ENCODE measurements around the gene DNAJB13. TPM values are rescaled to one million over a fixed set of nuclear protein-coding genes. Genes with fewer than 3 reads are reported as not detected.

DNAJB13 gene
- total RNA-seq, 1 donor from 2014 or later: not detected

DNA sequence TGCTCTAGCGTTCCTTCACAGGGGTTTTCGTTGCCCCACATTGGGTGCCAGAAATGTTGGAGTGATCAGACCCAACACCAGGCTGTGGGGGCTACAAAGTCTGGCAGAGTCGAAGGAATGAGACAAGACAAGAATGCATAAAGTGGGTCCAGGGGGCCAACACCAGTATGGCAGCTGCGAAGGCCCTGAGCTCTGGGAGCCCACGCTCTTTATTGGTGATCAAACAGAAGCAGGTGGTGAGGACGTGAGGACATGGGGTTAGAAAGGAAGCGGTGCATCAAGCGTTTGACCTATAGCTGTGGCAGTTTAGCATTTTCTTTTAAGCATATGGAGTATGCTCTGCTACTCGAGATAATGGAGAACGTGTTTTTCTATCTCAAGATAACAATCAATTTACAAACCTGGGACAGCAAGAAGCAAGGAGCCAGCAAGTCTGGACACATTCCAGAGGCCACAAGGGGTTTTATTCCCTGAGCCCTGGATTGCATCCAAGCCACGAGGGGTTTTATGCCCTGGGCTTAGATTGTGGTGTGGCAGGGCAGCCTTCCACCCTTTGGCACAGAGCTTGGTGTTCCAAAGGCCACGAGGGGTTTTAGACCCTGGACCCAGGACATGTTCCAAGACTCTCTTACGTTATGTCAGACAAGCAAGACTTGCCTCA lies 3.9 kb upstream of the DNAJB13 start:
- DNase-seq (no peak), ATAC-seq (ENCODE audit: poor library complexity) (no peak)
- intact Hi-C loops (cut with DNase I): no loop called here

DNA sequence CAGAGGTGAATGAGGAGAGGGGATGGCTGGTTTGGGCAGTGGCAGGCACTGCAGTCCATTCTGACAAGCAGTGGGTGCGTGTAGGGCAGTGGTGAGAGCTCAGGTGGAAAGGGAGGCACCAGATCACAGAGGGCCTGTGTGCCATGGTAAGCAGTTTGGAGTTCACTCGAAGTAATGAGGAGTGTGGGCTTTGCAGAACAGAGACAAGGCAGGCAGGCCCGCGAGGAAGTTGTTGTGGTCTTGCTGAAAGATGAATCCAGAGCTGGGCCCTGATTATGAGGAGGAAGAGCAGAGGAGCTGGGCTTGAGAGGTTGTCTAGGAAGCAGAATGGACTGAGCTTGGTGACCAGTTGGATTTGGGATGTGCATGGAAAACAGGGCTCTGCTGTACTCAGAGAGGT lies 1.6 kb upstream of the DNAJB13 start:
- intact Hi-C loops (cut with DNase I): no loop called here
- ATAC-seq (ENCODE audit: poor library complexity): no peak
- DNase-seq: no peak

DNA sequence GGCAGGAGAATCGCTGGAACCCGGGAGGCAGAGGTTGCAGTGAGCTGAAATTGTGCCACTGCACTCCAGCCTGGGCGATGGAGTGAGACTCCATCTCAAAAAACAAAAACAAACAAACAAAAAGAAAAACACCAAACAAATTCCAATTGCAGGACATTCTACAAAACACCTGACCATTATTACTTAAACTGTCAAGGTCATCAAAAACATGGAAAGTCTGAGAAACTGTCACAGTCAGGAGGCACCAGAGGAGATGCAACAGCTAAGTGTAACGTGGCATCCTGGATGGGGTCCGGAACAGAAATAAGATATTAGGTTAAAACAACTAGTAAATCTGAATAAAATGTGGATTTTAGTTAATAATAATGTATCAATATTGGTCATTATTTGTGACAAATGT lies 914 bp upstream of the DNAJB13 start:
- intact Hi-C loops (cut with DNase I): no loop called here
- no peak for DNase-seq
- ATAC-seq (ENCODE audit: poor library complexity): no peak

DNA sequence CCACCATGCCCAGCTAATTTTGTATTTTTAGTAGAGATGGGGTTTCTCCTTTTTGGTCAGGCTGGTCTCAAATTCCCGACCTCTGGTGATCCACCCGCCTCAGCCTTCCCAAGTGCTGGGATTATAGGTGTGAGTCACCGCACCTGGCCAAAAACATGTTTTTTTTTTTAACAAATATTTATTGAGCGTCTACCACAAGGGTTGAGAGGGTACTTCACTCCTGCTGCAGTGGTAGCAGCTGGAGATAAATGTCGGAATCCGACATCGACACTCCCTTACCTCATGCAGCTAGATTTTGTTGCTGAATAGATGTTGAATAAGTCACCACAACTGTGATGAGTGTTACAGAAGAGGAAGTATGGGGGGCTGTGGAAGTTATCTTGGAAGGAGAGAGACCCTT lies 971 bp downstream of the DNAJB13 start:
- peak; percentile 2 for DNase-seq
- no peak for ATAC-seq (ENCODE audit: poor library complexity)
- intact Hi-C loops (cut with DNase I): no loop called here

DNA sequence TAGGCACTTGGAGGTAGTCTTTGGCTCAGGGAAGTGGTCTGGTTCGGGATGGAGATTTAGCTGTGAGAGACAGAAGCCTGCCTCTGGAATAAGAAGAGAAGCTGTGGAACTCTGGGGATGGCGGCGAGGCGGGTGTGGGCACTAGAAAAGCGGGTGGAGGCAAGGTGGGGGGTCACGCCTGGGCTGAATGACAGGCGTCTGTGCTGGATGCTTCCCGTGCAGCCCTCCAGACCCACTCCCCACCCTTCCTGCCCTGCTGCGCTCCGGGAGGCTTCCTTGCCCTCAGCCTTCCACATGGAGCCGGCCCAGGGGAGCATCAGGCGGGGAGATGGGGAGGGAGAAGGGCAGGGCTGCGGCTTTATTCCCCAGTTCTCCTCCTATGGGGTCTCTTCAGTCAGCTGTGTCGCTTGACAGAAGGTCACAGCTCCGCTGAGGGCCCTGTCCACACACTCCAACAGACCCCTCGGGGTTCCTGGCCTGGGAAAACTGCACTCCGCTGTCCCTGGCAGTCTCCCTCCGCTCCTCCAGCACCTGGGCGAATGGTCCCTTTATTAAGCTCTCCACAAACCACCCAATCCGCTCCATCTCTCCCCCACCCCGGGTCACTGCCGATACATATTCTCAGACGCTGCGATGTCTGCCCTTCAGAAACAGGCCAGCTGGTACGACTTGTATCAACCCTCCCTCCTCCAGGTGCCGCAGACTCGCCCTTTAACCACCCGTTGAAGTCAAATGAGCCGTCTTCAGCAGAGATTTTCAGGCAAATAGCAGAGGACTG lies 6.2 kb downstream of the DNAJB13 start:
- intact Hi-C loops (cut with DNase I): no loop called here
- ATAC-seq (ENCODE audit: poor library complexity): no peak
- DNase-seq: peak; percentile 35

DNA sequence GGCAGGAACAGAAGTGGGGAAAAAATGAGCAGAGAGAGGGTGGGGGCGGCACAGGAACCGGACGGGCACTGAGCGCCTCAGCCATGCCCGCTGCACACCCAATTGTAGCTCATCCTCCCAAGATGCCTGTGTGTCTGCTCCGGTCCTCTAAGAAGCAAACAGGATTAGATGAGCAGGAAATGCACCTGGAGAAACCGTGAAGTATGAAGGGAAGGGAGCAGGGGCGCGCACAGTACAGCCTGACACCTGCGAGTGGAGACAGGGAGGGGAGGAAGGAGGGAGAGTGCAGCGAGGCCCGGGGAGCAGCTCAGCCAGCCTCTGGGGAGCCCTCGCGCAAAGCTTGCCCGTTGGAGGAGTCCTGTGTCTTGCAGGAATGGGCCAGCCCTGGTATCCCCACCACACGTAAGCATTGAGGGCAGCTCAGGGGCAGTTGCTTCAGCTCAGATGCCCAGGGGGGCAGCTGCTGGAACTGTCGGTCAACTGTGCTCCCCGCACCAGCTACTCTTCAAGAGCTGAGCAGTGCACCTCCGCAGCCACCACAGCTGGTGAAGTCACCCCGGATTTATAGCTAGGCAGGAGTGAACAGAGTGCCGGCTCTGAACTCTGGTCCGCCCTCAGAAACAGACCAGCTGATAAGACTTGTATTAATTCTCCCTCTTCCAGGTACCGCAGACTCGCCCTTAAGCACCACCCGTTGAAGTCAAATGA lies 7.0 kb downstream of the DNAJB13 start:
- DNase-seq: peak; percentile 13
- ATAC-seq (ENCODE audit: poor library complexity): no peak
- intact Hi-C loops (cut with DNase I): no loop called here

DNA sequence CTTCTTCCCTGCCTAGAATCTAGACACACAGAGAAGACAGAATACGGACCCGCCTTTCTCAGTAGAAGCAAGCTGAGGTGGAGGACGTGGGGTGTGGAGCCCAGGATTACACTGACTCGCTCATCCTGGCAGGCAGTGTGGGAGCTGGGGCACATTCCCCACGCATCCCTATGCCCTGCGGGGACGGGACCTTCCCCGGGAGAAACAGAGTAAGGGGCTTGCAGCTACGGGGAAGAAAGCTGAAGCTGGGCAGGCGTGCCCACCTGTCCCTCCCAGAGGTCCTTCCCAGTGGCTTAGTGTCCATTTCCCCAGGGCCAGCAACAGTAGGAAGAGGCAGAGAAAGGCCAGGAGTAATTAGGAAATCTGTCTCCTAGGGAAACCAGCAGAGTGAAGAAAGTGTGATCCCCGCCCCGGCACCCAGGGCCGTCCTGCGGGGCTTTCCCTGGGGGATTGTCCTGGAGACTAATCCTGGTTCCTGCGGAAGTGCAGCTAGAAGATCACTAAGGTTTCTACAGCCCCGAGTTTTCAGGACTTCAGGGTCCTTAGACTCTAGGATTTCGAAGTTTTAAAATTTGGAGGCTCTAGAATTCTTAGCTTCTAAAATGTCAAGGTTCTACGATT lies 7.8 kb downstream of the DNAJB13 start:
- ATAC-seq (ENCODE audit: poor library complexity): no peak
- intact Hi-C loops (cut with DNase I): no loop called here
- DNase-seq: peak; percentile 6

DNA sequence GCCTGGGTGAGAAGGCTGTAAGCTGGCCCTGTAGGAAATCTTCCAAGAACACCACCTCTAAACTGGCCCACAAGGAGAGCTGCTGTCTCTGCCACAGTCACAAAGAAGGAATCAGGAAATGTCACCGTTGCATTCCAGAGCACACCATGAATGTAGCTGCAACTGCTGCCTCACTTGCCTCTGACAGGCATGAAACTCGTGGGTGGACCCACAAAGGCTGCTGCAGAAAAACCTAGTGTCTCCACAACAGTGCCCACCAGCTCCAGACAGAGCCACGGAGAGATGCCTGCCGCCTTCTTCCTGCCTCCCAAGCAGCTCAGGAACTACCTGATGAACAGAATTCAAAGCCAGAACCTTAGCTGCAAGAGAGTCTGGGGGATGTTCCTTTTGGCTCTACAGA lies 10.5 kb downstream of the DNAJB13 start:
- intact Hi-C loops (cut with DNase I): loop anchor here (10.0 kb wide), 3 partner anchors 63 to 483 kb away; no protein-coding TSS in a partner anchor
- no peak for ATAC-seq (ENCODE audit: poor library complexity)
- DNase-seq: peak; percentile 12

DNA sequence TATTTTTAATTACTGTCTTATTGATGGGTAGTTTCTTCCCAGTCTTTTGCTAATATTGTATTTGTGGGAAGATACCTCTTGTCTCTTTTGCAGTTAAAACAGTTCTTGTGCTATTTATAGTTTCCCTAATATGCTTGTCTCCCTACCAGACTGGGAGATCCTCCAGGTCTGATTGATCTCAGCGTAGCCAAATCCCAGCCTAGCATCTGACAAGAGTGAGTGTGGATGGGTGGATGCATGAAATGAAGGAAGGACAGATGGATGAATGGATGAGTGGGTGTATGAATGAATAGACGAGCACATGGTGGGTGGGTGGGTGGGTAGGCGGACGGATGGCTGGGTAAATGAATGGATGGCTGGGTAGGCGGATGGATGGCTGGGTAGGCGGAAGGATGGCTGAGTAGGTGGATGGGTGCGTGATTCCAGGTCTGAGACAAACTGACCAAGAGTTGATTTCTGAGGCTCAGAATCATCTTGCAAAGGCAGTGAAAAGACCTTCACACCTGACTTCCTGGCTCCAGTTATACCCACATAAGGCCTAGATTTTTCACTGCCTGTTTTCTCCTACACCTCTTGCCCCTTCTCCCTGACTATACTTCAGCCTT lies 11.4 kb downstream of the DNAJB13 start:
- intact Hi-C loops (cut with DNase I): loop anchor here (10.0 kb wide), 3 partner anchors 63 to 483 kb away; no protein-coding TSS in a partner anchor
- DNase-seq (no peak), ATAC-seq (ENCODE audit: poor library complexity) (no peak)

DNA sequence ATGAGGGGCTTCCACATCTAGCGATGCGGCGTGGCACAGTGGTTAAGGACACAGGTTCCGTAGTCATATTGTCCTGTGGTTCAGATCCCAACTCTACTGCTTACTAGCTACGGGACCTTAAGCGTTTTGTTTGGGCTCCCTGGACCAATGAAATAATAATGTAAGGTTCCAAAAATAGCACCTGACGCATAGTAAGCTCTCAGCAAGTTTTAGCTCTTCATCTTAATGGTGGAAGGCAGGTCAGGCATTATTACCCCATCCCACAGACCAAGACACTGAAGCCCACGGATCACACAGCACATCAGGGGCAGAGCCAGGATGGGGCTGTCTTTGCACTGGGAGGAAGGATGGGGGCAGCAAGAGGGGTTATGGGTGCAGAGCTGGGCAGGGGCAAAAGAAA lies 13.0 kb downstream of the DNAJB13 start:
- DNase-seq (peak; percentile 4), ATAC-seq (ENCODE audit: poor library complexity) (peak; percentile 7)
- intact Hi-C loops (cut with DNase I): loop anchor here (10.0 kb wide), 3 partner anchors 61 to 481 kb away; no protein-coding TSS in a partner anchor

DNA sequence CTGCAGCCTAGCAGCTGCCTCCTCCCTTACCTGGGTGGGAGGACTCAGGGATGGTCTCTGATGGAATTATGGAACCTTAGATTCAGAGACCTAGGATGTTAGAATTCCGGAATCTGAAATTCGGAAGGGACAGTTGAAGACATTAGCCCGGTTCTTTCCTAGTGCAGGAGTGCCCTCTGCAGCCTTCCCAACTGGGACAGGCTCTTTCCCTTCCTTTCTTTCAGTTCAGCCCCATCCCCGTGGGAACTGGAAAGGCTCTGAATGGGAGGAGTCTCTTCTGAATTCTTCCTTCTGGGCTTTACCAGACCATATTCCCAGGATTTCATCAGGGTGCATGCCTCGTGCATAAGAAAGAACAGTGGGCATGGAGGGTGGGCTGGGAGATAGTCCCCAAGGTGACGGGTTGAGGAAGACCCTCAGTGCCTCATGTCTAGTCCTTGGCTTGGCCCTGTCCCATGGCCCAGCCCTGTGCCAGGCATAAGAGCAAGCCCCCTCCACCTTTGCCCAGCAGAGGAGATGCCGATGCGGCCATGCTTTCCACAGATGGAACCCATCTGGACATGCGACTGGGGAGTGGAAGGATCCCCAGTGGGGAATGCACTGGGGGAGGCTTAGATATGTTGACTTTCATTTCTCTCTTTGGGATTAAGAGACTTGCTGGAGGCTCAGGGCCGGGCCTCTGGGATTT lies 14.4 kb downstream of the DNAJB13 start:
- peak; percentile 22 for ATAC-seq (ENCODE audit: poor library complexity)
- intact Hi-C loops (cut with DNase I): loop anchor here (10.0 kb wide), 3 partner anchors 60 to 480 kb away; no protein-coding TSS in a partner anchor
- peak; percentile 29 for DNase-seq

DNA sequence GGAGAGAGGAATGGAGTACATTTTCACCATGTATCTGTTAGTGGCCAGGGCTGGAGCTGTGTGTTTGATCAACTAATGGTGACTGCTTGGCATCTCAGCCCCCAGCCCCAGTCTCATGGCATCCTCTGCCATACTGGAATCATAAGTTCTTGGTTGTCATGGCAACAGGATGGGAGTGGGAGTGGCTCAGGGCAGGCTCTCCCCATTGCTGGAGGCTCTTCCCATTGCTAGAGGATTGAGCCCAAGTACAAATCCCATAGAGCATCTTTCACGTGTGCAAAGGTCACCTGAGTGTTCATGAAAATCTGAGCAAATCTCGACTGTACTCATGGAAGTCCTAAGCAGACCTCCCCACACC lies 14.9 kb downstream of the DNAJB13 start:
- ATAC-seq (ENCODE audit: poor library complexity) (no peak), DNase-seq (no peak)
- intact Hi-C loops (cut with DNase I): loop anchor here (10.0 kb wide), 3 partner anchors 59 to 479 kb away; no protein-coding TSS in a partner anchor

DNA sequence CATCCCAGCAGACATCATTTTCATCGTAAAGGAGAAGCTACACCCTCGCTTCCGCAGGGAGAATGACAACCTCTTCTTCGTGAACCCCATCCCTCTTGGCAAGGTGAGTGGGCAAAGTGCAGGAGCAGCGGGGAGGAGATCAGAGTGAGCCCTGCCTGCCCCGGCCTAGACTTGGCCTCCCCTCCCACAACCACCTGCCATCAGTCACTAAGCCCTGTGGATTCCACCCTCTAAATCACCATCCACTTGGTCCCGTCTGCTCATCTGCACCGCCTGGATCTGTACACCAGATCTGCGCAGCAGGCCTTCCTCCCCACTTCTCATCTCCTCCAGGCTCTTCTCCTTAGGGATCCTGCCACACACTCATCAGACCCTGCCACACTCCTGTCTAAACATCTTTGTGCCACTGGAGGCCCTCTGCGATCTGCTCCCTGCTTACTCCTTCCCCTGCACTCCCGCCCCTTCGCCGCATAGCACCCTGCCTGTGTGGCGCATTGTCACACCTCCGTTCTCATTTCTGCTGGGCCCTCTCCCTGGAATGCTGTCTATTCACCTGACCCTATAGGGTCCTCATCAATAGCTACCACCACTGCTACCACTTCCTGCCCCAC lies 17.6 kb downstream of the DNAJB13 start:
- DNase-seq: peak; percentile 30
- no peak for ATAC-seq (ENCODE audit: poor library complexity)
- intact Hi-C loops (cut with DNase I): loop anchor here (10.0 kb wide), 3 partner anchors 56 to 476 kb away; no protein-coding TSS in a partner anchor

DNA sequence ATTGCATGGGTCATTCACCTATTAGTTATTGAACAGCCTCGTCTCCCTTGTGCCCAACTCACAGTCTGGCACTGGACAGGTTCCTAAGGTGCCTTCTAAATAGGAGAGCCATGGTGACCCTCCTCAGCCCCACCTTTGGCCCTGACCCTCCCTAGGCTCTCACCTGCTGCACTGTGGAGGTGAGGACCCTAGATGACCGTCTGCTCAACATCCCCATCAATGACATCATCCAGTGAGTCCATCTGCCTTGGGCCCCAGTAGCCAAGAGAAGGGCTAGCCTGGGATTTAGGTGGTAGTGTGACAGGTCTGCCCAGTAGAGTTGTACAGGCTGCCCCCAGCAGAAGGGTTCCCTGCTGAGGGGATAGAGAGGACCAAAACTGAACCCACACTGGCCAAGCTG lies 18.3 kb downstream of the DNAJB13 start:
- intact Hi-C loops (cut with DNase I): loop anchor here (10.0 kb wide), 3 partner anchors 56 to 476 kb away; no protein-coding TSS in a partner anchor
- ATAC-seq (ENCODE audit: poor library complexity): no peak
- DNase-seq: no peak

DNA sequence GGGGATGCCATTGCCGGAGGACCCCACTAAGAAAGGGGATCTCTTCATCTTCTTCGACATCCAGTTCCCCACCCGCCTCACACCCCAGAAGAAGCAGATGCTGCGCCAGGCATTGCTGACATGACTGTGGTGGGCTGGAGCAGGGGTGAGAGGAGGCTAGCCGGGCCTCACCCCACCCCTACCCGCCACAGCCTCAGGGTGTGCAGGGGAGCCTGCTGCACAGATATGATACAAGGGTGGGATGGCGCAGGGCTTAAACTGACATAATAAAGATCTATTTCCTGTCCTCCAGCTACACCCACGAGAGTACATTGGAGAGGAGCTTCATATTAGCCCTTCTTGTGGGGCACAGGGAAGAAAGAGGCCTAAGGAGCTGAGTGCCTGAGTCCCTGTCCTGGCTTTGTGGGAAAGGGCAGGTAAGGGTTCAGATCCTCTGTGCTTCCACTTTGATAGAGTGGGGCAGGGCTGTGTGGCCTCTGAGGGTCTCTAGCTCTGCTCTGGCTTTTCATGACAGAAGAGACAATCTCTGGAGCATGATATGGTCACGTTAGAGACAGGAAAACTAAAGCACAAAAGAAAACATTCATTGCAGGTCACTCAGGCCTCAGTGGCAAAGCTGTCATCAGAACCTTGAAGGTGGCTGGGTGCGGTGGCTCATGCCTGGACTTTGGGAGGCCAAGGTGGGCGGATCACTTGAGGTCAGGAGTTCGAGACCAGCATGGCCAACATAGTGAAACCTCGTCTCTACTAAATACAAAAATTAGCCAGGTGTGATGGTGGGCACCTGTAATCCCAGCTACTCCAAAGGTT lies 19.4 kb downstream of the DNAJB13 start:
- intact Hi-C loops (cut with DNase I): loop anchor here (10.0 kb wide), 3 partner anchors 55 to 475 kb away; no protein-coding TSS in a partner anchor
- DNase-seq (no peak), ATAC-seq (ENCODE audit: poor library complexity) (no peak)

DNA sequence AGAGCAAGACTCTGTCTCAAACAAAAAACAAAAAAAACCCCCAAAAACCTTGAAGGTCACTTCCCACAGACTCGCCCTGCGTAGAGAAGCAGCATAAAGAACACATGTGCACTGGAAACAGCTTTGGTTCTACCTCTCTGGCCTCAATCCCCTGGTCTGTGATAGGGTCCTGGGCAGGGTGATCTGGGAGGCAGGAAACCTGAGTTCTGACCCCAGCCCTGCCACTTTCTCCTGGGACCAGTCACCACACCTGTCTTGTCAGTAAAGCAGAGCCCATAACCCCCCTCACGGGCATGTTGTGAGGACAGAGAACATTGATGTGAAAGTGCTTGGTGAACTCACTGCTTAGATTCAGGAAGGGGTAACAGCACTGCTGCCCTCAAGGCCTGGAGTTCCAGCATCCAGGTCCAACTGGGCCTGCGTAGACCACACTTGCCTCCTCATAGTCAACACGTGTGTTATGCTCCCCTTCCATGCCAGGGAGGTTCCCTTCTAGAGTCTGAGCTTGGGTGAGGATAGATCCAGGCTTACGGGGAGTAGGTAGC lies 20.4 kb downstream of the DNAJB13 start:
- intact Hi-C loops (cut with DNase I): no loop called here
- ATAC-seq (ENCODE audit: poor library complexity) (no peak), DNase-seq (no peak)

Measured in Right ventricle myocardium superior (tissue), 1 donor.